CD4-positive, alpha-beta T cell treated with Interleukin-4 for 1 hour (primary cell): ENCODE results near the gene VPS29.
A peak's percentile ranks its signal among the peaks of the same experiment; 100 is the strongest.
"Not testable (repeated sequence)": the region's sequence is repeated elsewhere in the genome, so short reads cannot be mapped to it uniquely, and the experiment has no call there.

Experiments used
- DNase-seq, 2 donors: peaks; one replicate each; pipeline ENCODE4 v3.0.0-alpha.2; 2020 to 2022

VPS29 gene

GRCh38 chr12:110501752-110502738 is at the start of gene VPS29, which contains the start of gene RAD9B:
Gene VPS29, minus strand, starts transcription at chr12:110502111. Its CDS starts 60 bp downstream, at chr12:110502051.
Gene RAD9B, plus strand, starts transcription at chr12:110502331. Its CDS starts 7 bp downstream, at chr12:110502338.
- DNase-seq: peak; percentile 99

GRCh38 chr12:110550981-110551380 is 49.1 kb upstream of the VPS29 start:
- DNase-seq: no peak

- no peak for DNase-seq
These were observed 47.8 kb upstream of the VPS29 start for GRCh38 chr12:110549716-110550115.

- DNase-seq: no peak
These were observed 46.8 kb upstream of the VPS29 start for GRCh38 chr12:110548678-110549077.

- no peak for DNase-seq
These were observed 45.2 kb upstream of the VPS29 start for GRCh38 chr12:110547090-110547489.

- DNase-seq: no peak
These were observed 44.4 kb upstream of the VPS29 start for GRCh38 chr12:110546339-110546738.

GRCh38 chr12:110545812-110546211 is 43.9 kb upstream of the VPS29 start:
- DNase-seq: no peak

- DNase-seq: not testable (repeated sequence)
These were observed 43.3 kb upstream of the VPS29 start for GRCh38 chr12:110545259-110545658.

- no peak for DNase-seq
These were observed 42.1 kb upstream of the VPS29 start for GRCh38 chr12:110543965-110544364.

GRCh38 chr12:110543252-110543959 is 41.5 kb upstream of the VPS29 start:
- no peak for DNase-seq

- DNase-seq: no peak
These were observed 38.1 kb upstream of the VPS29 start for GRCh38 chr12:110540048-110540447.

- no peak for DNase-seq
These were observed 37.1 kb upstream of the VPS29 start for GRCh38 chr12:110538869-110539622.

GRCh38 chr12:110537605-110538409 is 35.9 kb upstream of the VPS29 start:
- DNase-seq: no peak

GRCh38 chr12:110536834-110537604 is 35.1 kb upstream of the VPS29 start:
- no peak for DNase-seq

- DNase-seq: no peak
These were observed 32.9 kb upstream of the VPS29 start for GRCh38 chr12:110534811-110535210.

- DNase-seq: no peak
These were observed 31.7 kb upstream of the VPS29 start for GRCh38 chr12:110533607-110534006.

- no peak for DNase-seq
These were observed 30.7 kb upstream of the VPS29 start for GRCh38 chr12:110532644-110533043.

- DNase-seq: no peak
These were observed 29.9 kb upstream of the VPS29 start for GRCh38 chr12:110531741-110532333.

GRCh38 chr12:110530511-110530910 is 28.6 kb upstream of the VPS29 start:
- DNase-seq: no peak

GRCh38 chr12:110528277-110528839 is 26.4 kb upstream of the VPS29 start:
- DNase-seq: no peak
